Stimulated activated CD4-positive, alpha-beta T cell treated with anti-CD3 and anti-CD28 coated beads, TNF-alpha, amount 100 ng/mL, for 24 hours (primary cell): ENCODE measurements around the gene FMN1.
"Not testable (repeated sequence)": the region's sequence is repeated elsewhere in the genome, so short reads cannot be mapped to it uniquely, and the experiment has no call there.

Experiments used
- DNase-seq, 3 experiments: peaks; one replicate each; pipeline ENCODE4 v3.0.0-alpha.2; 2020; ENCODE audit warnings: low read depth in 3 of 3

The FMN1 gene

DNA sequence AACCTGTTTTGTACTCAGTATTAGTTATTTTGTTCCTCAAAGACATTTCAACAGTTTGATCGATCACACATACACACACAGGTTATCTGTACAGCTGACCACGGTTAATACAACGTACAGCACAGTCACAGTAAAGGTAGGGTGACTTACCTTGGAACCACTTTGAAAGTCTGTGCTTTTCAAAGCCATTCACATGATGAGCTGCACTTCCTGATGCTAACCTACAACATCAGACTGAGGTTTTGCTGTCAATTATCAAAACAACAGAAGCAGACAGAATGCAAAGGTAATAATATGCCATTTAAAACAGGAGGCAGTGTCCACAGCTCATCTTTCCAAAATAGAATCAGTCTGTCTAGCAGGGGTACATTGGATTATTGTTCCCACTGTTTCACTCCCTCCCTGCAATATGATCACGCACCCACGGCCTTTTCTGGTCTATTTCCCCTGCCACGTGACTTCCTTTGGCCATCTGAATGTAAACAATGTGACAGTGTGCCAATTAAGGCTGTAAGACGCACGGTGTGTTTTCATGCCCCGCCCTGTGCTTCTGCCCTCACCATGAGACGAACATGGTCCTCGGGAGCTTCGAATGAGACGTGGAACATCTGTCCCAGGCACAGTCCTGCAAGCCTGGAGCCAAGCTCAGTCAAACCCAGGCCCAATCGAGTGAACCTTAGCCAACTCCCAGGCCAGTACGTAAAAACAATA, 102.4 kb downstream of the FMN1 start:
- DNase-seq: no peak

GRCh38 chr15:33089878-33090757, 104.4 kb downstream of the FMN1 start:
- DNase-seq: no peak

- no peak for DNase-seq
Measured at GRCh38 chr15:33089165-33089877, 105.2 kb downstream of the FMN1 start.

- no peak for DNase-seq
Measured at GRCh38 chr15:33086500-33087121, 107.9 kb downstream of the FMN1 start.

GRCh38 chr15:33084661-33085060, 109.9 kb downstream of the FMN1 start:
- no peak for DNase-seq

DNA sequence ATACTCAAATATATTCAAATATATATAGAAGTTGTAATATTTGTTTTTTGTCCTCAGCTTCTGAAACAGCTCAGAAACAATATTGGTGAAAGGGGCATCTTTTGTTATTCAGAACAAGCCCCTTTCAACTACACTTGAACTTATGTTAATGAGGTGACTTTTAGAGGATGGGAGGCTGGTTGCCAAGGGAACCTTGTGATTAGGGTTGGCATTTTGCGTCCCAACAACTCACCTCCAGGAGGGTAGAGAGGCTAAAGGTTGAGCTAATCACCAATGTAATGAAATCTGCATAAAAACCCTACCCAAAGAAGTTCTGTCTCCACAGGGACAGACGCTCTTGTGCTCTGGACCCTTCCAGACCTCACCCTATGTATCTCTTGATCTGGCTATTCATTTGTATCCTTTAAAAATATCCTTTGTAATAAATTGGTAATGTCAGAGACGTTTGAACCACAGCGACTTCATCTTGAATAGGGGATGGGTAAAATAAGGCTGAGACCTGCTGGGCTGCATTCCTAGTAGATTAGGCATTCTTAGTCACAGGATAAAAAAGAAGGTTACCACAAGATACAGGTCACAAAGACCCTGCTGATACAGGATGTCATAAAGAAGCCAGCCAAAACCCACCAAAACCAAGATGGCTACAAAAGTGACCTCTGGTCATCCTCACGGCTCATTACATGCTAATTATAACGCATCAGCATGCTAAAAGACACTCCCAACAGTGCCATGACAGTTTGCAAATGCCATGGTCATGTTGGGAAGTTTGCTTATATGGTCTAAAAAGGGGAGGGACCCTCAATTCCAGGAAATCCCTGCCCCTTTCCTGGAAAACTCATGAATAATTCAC, 111.1 kb downstream of the FMN1 start:
- DNase-seq: no peak

GRCh38 chr15:33080006-33080405, 114.5 kb downstream of the FMN1 start:
- no peak for DNase-seq

- no peak for DNase-seq
Measured at GRCh38 chr15:33078607-33079006, 115.9 kb downstream of the FMN1 start.

DNA sequence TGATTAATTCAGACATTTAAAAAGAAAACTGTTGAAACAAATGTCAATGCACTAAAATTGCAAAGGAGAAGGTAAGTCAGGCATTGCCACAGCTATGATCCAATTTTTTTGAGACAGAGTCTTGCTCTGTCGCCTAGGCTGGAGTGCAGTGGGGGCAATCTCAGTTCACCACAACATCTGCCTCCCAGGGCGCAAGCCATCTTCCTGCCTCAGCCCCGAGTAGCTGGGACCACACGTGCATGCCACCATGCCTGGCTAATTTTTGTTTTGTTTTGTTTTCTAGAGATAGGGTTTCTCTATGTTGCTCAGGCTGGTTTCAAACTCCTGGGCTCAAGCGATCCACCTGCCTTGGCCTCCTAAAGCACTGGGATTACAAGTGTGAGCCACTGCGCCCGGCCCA, 117.6 kb downstream of the FMN1 start:
- no peak for DNase-seq

- no peak for DNase-seq
Measured at GRCh38 chr15:33074942-33075341, 119.6 kb downstream of the FMN1 start.

- DNase-seq: no peak
Measured at GRCh38 chr15:33074212-33074611, 120.3 kb downstream of the FMN1 start.

GRCh38 chr15:33071451-33071850, 123.1 kb downstream of the FMN1 start:
- DNase-seq: no peak

- DNase-seq: not testable (repeated sequence)
Measured at GRCh38 chr15:33069903-33070302, 124.6 kb downstream of the FMN1 start.

GRCh38 chr15:33069161-33069560, 125.4 kb downstream of the FMN1 start:
- no peak for DNase-seq

DNA sequence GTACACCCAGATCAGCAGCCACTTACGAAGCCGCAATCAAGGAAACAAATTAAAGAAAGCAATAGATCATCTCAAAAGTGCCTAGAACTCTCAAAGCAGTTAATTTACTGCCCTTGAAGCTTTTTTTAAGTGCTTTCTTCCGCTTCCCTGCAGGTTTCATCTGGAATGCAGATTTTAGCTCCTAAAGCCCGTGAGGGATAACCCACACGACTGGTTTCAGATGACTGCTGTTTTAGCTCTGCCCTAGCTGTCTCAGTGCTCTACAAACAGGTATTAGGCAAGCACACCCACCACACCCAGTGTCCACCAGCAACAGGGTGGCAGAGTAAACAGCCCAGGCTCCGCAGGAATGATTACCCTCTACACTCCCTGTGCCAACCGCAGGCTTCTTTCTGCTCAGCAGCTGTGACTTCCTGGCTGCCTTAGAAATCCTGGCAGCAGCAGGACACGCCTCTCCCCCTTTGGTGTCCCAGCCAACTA, 126.0 kb downstream of the FMN1 start:
- no peak for DNase-seq

GRCh38 chr15:33068007-33068481, 126.5 kb downstream of the FMN1 start:
- DNase-seq: peak in 1 of 3 experiments; percentile 4

DNA sequence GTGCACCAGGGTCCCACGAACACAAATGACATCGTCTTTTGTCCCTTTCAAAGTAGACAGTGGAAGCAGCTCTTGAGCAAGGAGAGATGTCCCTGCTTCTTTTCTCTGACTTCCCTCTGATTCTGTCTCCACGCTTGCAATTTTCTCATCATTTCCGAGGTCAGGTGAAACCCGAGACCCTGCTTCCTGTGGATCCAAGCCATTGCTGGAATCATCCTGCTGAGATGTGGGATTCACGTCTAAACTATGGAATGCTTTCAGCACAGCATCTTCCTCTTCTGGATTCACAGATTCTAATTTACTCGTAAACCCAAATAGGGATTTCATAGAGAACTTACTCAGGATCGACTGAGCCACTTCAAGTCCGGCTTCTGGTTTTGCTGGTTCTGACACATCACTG, 127.1 kb downstream of the FMN1 start:
- no peak for DNase-seq

DNA sequence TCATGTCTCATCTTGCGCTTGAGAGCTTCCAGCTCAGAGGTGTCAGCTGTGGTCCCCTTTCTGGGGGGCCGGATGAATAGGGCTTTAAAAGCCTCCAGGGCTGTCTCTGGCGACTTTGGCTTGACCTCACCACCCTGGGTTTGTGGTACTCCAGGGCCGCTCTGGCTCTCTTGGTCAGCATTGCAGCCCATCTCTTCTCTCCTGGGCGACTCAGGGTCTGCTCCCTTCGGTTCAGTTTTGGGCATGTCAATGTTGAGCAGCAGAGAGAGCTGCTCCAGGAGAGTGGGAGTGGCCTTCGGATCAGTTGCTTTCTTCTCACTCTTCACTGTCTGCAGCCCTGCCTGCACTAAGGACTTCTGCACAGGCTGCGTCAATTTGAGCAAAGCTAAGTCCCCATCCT, 127.9 kb downstream of the FMN1 start:
- DNase-seq: no peak

- no peak for DNase-seq
Measured at GRCh38 chr15:33064878-33065277, 129.6 kb downstream of the FMN1 start.

DNA sequence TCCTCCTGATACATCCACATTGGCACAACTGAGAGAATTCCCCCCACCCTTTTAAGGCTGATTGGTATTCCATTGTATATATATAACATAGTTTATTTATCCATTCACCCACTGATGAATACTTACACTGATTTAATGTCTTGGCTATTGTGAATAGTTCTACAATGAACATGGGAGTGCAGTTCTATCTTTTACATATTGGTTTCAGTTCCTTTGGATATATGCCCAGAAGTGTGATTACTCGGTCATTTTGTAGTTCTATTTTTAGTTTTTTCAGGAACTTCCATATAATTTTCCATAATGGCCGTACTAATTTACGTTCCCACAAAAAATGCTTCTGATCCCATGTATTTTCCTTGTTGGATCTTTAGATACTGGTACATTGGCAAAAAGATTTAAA, 135.3 kb downstream of the FMN1 start:
- DNase-seq: no peak

DNA sequence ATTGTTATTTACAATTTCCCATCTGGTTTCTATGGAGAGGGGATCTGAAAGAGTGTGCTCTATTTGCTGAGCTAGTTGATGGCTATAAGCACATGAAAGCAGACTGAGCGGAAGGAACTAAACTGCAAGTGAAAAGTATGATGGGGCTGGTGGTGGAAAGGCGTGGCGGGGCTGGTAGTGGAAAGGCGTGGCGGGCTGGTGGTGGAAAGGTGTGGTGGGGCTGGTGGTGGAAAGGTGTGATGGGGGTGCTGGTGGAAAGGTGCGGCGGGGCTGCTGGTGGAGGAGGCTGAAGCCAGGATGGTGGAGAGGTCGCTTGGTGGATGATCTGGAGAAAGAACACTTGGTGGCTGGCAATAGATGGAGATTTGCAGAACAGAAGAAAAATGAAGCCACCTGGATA, 136.7 kb downstream of the FMN1 start:
- no peak for DNase-seq
